Hematopoietic multipotent progenitor cell treated with erythropoietin and hydrocortisone succinate and interleukin-3 and kit ligand, for 15 days (in vitro differentiated cells): Measurements from ENCODE around the gene ABCA2.

Experiments used
- DNase-seq: peaks from one replicate; pipeline ENCODE4 v3.0.0-alpha.2; 2015; ENCODE audit warnings: low spot score

The ABCA2 gene

DNA sequence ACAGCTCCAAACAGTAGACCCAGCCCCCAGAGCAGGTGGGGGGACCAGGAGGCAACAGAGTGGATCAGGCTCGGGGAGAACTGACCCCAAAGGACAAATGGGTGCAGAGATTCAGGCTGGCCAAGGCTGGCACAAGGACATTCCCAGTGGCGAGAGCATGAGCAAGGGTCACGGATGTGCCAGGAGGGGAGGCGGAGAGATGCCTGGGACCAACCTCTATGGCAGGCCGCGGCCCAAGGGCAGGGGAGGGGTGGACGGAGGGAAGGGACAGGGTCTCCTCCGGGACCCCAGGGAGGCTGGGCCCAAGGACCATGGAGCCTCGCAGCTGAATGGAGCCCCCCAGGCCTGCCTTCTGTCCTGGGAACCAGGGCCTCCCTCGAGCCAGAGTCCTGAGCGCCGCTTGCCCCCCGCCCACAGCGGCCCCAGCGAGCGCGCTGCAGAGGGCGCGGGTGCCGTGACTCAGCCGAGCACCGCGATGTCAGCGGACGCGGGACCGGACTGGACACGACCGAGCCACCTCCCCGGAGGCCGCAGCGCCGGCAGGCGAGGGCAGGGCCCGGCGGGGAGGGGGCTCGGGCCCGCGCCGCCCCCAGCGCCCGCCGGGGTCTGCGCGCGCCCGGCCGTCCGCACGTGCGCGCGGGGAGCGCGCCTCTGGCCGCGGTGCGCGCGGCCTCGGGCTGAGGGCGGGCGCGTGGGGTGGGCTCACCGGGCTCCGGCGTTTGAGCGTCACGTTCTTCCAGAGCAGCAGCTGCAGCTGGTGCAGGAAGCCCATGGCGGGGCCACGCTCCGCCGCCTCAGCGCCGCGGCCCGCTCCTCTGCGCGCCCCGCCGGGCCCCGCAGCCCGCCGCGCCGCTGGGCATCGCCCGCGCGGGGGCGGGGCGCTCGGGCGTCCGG, at the start of gene ABCA2:
Gene ABCA2, minus strand, starts transcription at position 869 of the 894 bp plus-strand sequence. Its CDS starts 97 bp downstream, at position 772.
- DNase-seq, result no peak

DNA sequence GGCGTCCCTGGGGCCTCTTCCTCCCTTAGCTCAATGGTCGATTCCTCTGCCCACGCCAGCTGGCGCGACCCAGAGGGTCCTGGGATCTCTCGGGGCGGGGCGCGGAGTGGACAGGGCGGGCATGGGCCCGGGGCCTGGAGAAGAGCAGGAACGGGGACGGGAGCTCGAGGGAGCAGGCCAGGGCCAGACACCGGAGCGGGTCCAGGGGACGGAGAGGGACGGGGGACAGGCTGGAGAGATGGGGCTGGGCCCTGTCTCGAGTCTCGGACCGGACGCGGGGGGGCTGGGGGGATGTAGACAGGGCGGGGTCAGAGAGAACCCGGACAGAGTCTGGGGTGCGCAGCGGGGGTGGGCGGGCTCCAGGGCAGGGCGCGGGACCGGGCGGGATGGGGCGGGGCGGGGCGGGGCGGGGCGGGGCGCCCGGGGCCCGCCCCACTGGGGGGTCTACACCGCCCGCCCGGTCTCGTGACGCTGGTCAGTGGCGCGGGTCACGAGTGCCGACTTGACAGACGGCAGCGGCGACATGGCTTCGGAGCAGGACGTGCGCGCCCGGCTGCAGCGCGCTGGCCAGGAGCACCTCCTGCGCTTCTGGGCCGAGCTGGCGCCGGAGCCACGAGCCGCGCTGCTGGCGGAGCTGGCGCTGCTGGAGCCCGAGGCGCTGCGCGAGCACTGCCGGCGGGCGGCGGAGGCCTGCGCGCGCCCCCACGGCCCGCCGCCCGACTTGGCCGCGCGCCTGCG, 49.1 kb upstream of the ABCA2 start, which contains the start of gene UAP1L1:
Gene UAP1L1, plus strand, starts transcription at position 508 of the 738 bp plus-strand sequence. Its CDS starts 16 bp downstream, at position 524.
- peak; percentile 17 for DNase-seq

- no peak for DNase-seq
Measured at GRCh38 chr9:137076636-137077009, 48.6 kb upstream of the ABCA2 start.

DNA sequence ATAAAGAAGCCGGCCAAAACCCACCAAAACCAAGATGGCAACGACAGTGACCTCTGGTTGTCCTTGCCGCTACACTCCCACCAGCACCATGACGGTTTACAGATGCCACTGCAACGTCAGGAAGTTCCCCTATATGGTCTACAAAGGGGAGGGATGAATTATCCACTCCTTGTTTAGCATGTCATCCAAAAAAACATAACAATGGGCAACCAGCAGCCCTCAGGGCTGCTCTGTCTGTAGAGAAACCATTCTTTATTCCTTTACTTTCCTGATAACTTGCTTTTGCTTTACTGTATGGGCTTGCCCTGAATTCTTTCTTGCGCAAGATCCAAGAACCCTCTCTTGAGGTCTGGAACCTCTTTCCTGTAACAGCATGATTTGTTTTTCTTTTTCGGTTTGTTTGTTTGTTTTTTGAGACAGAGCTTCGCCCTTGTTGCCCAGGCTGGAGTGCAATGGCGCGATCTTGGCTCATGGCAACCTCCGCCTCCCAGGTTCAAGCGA, 47.3 kb upstream of the ABCA2 start:
- DNase-seq, result no peak

DNA sequence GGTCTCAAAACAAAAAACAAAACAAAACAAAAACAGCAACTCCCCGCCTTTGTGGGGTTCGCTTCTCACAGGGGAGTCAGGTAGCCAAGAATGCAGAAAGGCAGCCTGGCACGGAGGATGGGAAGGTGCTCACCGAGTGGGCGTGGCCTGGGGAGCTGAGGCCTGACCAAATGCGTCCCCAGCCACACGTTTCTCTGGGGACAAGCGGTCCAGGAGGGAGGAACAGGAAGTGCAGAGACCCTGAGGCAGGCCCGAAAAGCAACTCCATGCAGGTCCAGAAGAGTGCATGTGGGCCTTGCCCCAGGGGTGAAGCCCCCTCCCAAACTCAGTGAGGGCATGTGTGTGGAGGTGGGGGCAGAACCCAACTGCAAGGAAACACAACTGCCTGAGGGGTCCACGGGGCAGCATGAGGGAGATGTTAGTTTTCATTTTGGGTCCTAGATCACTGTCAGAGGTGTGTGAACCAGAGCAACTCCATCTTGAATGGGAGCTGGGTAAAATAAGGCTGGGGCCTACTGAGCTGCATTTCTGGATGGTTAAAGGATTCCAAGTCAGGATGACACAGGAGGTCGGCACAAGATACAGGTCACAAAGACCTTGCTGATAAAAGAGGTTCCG, 46.7 kb upstream of the ABCA2 start:
- DNase-seq, result no peak

DNA sequence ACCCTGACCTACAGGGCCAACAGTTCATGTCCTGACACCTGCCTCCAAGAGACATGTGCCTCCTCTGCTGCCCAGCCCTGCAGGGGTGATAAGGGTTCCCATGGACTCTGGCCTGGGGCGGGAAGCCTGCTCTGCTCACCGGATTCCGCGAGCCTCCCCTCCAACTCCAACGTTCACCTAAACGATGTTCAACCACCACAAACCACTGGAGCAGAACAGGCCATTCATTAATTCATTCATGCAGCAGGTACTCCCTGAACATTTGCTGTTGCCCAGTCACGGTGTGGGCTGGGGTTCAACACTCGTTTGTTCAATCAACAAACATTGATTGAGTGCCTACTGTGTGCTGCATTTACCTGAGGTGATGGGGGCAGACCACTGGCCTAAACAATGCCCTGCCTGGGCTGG, 46.0 kb upstream of the ABCA2 start:
- DNase-seq, result no peak

DNA sequence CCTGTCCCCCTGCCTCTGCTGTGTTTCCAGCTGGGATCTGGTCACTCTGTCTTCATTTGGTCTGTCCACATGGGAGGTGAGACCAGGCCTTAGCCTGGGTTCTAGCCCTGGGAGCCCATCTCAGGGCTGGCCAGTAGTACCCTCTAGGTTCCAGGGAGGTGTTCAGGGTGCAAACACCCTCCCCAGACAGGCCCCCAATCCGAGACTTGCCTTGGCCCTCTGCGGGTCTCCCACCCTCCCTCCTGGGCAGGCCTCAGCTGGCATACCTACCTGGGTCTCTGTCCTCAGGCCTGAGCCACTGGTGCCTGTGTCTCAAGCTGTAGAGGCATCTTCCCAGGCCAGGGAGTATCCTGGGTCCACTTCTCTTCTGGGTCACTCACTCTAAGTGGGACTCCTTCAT, 43.2 kb upstream of the ABCA2 start:
- DNase-seq, result no peak

GRCh38 chr9:137070906-137071275, 42.9 kb upstream of the ABCA2 start:
- DNase-seq, result no peak

GRCh38 chr9:137070201-137070905, 42.3 kb upstream of the ABCA2 start, which contains the start of gene SAPCD2:
Gene SAPCD2 (minus strand): TSS chr9:137070557. CDS start chr9:137070460, 97 bp downstream.
- peak; percentile 85 for DNase-seq

- DNase-seq, result no peak
Measured at GRCh38 chr9:137069508-137070091, 41.6 kb upstream of the ABCA2 start.

DNA sequence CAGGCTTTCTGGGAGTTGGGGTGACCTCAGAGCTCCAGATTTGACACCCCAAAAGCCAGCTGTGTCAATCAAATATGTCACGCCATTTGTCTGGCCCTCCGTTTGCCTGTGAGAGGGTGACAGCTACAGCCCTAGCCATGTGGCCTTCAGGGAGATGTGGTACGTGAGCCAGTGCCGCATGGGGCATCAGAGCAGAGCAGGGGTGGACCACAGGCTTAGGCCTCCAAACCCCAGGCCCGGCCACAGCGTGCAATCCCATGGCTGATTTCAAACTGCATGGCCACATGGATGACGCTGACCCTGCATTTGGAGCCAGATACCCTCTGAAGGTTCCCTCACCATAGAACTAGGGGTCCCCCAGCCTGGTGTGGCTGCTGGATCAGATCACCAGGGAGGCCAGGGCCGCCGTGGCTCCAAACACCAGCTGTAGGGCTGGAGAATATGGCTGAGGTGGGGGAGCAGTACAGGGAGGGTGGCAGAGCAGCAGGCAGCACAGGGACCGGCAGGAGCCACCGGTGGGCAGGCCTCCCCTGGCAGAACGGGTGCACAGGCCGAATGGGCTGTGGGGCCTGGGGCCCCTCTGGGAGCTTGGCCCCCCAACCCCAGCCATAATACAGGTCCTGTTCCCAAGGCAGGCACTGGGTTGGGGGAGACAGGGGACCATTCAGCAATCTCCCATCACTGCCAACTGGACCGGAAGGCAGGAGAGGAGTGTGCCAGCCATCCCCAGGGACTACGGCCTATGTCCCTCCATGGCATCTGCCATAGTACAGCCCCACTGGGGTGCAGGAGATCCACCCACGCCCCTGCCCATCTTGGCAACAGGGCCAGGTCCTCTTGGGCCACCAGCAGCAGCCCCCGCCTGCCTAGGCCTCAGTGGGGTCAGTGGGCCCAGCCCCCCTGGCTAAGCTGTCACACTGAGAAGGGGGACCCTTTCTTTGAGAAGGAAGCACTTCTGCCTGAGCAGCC, 40.8 kb upstream of the ABCA2 start:
- DNase-seq, result no peak

DNA sequence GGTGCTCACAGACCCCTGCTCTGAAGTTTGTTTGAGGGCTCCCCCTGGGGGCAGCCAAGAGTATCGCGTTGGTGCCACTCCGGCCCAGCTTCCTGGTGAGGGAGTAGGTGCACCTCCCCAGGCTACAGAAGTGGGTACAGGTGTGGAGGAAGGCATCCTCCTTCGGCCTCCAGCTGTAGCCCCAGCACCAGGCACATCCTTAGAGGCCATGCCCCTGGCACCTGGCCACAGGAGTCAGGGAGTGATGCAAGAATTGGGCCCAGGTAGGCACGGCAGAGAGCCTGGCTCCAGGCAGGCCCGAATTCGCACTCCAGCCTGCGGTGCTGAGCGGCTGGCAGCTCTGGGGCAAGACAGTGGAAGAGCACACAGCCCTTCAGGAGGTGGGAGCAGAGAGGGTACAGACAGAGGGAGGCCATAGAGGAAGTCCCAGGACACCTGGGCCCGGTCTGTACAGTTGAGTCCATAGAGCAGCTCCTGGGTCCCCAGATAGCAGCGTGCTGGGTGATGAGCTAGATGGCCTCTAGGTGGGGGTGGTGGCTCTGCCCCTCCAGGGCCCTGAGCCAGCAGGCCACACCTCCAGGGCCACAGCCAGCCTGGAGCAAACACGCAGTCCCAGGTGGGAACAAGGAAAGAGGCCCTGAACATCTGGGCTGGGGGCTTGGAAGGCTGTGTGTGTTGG, 40.0 kb upstream of the ABCA2 start:
- DNase-seq, result peak; percentile 81

DNA sequence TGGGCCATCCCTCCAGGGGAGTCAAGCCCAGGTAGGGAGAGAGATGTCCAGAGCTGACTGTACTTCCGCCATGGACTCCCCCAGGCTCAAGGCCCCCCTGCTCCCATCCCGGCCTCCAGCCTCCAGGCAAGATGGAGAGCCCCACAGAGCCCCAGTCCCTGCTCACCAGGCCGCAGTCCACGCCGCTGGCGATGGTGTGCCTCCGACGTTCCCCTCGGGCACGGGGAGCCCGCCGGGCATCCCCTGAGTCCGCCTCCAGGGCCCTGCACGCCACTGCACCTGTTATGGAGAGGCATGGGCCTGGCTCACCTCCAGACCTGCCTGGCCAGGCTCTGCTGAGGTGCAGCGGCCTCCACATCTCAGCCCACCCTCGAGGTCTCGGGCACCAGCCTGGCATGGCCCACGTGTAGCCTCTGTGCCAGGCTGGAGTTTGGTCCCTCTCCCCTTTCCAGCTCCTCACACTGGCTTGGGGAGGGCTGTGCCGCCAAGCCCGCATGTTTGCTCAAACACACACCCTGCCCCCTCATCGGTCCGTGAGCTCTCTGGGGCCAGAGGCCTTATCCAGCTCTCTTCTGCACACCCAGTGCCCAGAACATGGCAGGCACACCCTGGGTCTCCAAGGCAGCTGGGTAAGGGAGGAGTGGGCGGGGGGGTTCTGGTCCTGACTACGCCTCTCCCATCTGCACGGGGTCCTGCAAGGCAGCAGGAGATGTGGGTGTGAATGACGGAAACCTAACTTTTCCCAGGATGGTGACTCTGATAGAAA, 38.2 kb upstream of the ABCA2 start:
- no peak for DNase-seq

- no peak for DNase-seq
Measured at GRCh38 chr9:137065336-137065967, 37.4 kb upstream of the ABCA2 start.

DNA sequence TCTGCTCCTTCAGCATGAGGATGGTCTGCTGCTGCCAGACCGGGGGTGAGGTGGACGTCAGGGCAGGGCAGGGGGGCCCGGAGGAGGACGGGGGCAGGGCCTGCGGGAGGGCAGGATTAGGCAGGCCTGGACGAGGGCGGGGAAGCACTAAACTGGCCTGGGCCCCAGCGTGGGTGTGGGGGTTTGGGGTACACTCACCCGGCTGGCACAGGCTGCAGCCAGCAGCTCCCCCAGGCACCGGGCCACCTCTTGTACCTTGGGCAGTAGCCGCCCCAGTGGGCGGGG, 36.8 kb upstream of the ABCA2 start:
- DNase-seq, result no peak

DNA sequence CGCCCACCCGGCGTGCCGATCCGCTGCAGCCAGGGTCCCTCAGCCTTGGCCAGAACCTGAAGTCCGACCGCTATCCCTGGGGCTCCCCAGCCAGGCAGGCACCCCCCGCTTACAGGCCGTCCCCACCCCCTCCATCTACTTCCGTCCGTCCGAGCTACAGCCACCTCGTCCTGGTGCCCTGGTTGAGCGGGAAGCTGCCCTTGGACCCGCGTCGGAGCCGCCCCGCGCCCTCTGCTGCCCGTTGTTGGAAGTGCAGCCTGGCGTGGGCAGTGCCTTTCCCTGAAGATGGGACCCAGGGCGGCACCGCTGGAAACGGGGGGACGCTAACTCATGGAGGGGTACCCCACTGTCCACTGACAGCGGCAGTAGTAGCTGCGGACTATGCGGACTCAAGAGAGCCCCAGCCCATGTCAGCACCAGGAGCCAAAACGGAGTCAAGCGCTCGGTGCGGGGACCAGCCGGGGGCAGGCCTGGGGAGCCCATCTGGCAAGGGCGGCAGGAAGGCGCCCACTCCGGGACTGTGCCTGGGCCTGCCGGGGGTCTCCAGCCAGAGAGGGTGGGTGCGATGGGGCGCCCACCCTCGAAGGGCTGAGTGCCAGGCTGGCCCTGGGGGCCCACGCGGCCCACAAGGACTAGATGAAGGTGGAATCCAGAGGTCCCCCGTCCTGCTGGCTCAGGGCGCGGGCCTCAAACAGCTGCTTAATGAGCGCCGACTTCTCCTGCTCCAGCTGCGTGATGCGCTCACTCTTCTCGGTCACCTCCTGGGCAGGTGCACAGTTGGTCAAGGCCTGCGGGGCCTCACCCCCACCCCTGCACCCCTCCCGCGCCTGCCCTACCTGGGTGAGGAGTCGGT, 36.2 kb upstream of the ABCA2 start:
- peak; percentile 65 for DNase-seq

DNA sequence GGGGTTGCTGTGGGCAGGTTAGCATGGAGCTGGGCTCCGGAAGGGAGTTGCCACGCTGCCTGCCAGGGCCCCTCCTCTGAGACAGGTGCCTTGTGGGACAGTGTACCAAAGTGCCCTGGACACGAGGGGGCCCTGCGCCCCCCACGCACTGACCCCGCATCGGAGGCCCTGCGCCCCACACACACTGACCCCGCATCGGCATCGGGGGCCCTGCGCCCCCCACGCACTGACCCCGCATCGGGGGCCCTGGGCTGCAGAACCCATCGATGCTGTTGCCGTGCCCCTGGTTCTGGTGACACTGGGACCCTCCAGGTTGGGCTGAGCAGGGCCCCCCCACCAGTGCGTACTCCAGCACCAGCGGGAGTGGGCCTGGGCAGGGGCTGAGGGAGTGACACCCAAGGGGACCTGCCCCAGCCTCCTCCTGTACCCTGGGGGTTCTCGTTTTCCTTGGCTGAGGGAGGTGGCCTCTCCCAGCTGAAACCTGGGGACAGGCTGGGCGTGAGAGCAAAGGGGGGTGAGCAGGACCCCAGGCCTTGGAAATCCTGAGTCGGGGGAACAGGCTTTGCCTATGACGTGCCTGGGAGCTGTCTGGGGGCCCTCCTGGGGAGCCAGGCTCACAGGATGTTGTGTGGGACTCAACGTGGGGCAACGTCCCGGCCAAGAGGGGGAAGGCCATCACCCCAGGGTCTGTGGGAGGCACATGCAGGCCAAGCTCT, 35.4 kb upstream of the ABCA2 start:
- DNase-seq, result no peak
